ENCODE measurements around the gene SPTY2D1. TPM values are rescaled to one million over a fixed set of nuclear protein-coding genes. Genes with fewer than 3 reads are reported as not detected.
A peak's percentile ranks its signal among the peaks of the same experiment; 100 is the strongest.
"Not testable (repeated sequence)": the region's sequence is repeated elsewhere in the genome, so short reads cannot be mapped to it uniquely, and the experiment has no call there.

Gene SPTY2D1
- total RNA-seq (2014; rRNA removed; shearing (Covaris generic)) (15.4 and 18.7 TPM in 2 replicates), polyA plus RNA-seq (2016; fragmentation: Nextera tagmentation; extraction: Ambion mirVana) (12.3 TPM in 2 replicates)

- peak within 1 kb of the TSS; percentile 91 for H3K4me2 ChIP-seq (ENCODE audit: unreplicated experiment)
- H3K27me3 ChIP-seq (replicated peaks; ENCODE audit: insufficient read depth) = no peaks in the 10 kb centered on the region
- 1% methylated on average over 56 to 59 of the region's 60 CpGs for WGBS, 2 experiments (ENCODE audit: low coverage in 1 of 2, low lambda C conversion rate in 2 of 2, missing lambda C conversion rate in 2 of 2)
- no peaks in the 10 kb centered on the region for H4K20me1 ChIP-seq (ENCODE audit: insufficient read depth)
- H3K27ac ChIP-seq = peak within 1 kb of the TSS; percentile 95
- H3K4me3 ChIP-seq = peak within 1 kb of the TSS; percentile 97
- no peak for TF ChIP-seq EZH2phosphoT487 (IDR thresholded peaks at IDR 0.05; ENCODE audit: insufficient read depth, low read depth)
- TF ChIP-seq EZH2 (IDR thresholded peaks at IDR 0.05; ENCODE audit: insufficient read depth, poor library complexity, severe bottlenecking) = no peak
- peak within 1 kb of the TSS; percentile 93 for H2AFZ ChIP-seq
- no peaks in the 10 kb centered on the region for H3K9me3 ChIP-seq (ENCODE audit: low read depth)
- H3K9me2 ChIP-seq (ENCODE audit: insufficient read depth) = no peaks in the 10 kb centered on the region
- DNase-seq = peak; percentile 100
- H3K4me1 ChIP-seq (ENCODE audit: insufficient read depth) = peaks cover 9% of the 10 kb centered on the region
- in situ Hi-C loops (cut with MboI) = no loop called here
- H3K36me3 ChIP-seq (ENCODE audit: low read depth) = no peaks in the 10 kb centered on the region
- H3K79me2 ChIP-seq (ENCODE audit: insufficient read depth) = peaks cover 48% of the 10 kb centered on the region
- H3F3A ChIP-seq (ENCODE audit: insufficient read depth) = peaks cover 5% of the 10 kb centered on the region
- peak within 1 kb of the TSS; percentile 96 for H3K9ac ChIP-seq
Measured at GRCh38 chr11:18634140-18635032, at the start of gene SPTY2D1. SPTY2D1 (minus strand) TSS chr11:18634342; CDS start chr11:18634257, 85 bp downstream.

- Histone ChIP-seq H3K36me3 (ENCODE audit: low read depth) (no peaks in the 10 kb centered on the region), H4K20me1 (ENCODE audit: insufficient read depth) (no peaks in the 10 kb centered on the region), H3K4me2 (ENCODE audit: unreplicated experiment) (no peak overlapping the region), H3K9me2 (ENCODE audit: insufficient read depth) (no peaks in the 10 kb centered on the region), H3K9ac (no peak overlapping the region), H3K27me3 (replicated peaks; ENCODE audit: insufficient read depth) (peaks cover 9% of the 10 kb centered on the region), H3K4me3 (no peak overlapping the region), H2AFZ (no peak overlapping the region), H3F3A (ENCODE audit: insufficient read depth) (no peaks in the 10 kb centered on the region), H3K4me1 (ENCODE audit: insufficient read depth) (no peaks in the 10 kb centered on the region), H3K27ac (no peak overlapping the region), H3K9me3 (ENCODE audit: low read depth) (no peaks in the 10 kb centered on the region), H3K79me2 (ENCODE audit: insufficient read depth) (no peaks in the 10 kb centered on the region)
- no peak for DNase-seq
- WGBS, 2 experiments (ENCODE audit: low coverage in 1 of 2, low lambda C conversion rate in 2 of 2, missing lambda C conversion rate in 2 of 2) = 85 to 88% methylated on average over 3 of the region's 3 CpGs
- TF ChIP-seq EZH2 (IDR thresholded peaks at IDR 0.05; ENCODE audit: insufficient read depth, poor library complexity, severe bottlenecking) (no peak), EZH2phosphoT487 (IDR thresholded peaks at IDR 0.05; ENCODE audit: insufficient read depth, low read depth) (no peak)
- in situ Hi-C loops (cut with MboI) = no loop called here
Measured at GRCh38 chr11:18682466-18682865, 48.3 kb upstream of the SPTY2D1 start.

GRCh38 chr11:18681949-18682348 lies 47.8 kb upstream of the SPTY2D1 start:
- H3K4me1 ChIP-seq (ENCODE audit: insufficient read depth); H3K36me3 ChIP-seq (ENCODE audit: low read depth); H3K9me3 ChIP-seq (ENCODE audit: low read depth); H3K9ac ChIP-seq; H3K9me2 ChIP-seq (ENCODE audit: insufficient read depth); H3K79me2 ChIP-seq (ENCODE audit: insufficient read depth); H3K27ac ChIP-seq; H3K4me2 ChIP-seq (ENCODE audit: unreplicated experiment); H3K27me3 ChIP-seq (replicated peaks; ENCODE audit: insufficient read depth); H2AFZ ChIP-seq; H3F3A ChIP-seq (ENCODE audit: insufficient read depth); H4K20me1 ChIP-seq (ENCODE audit: insufficient read depth); in situ Hi-C loops (cut with MboI); H3K4me3 ChIP-seq: not testable (repeated sequence)
- DNase-seq = peak; percentile 17
- 78 to 90% methylated on average over 1 of the region's 1 CpG for WGBS, 2 experiments (ENCODE audit: low coverage in 1 of 2, low lambda C conversion rate in 2 of 2, missing lambda C conversion rate in 2 of 2)

DNA sequence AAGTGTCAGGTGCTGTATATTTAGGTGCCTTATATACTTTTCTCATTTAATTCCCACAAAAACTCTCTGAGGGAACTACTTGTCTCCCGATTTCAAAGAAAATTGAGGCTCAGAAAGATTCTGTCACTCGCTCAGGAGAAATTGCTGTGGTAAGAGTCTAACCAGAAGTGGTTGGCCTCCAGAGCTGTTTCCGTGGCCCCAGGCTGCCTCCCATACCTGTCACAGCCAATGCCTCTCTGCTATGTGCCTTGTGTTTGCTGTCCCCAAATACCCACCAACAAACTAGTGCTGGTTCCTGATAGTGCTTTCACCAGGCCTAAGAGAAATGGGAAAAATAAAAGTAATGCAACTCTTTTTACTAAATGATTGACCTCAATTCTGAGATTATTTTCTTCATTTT lies 43.4 kb upstream of the SPTY2D1 start:
- TF ChIP-seq EZH2 (IDR thresholded peaks at IDR 0.05; ENCODE audit: insufficient read depth, poor library complexity, severe bottlenecking) = no peak
- TF ChIP-seq EZH2phosphoT487 (IDR thresholded peaks at IDR 0.05; ENCODE audit: insufficient read depth, low read depth) = no peak
- no peak overlapping the region for H3K4me2 ChIP-seq (ENCODE audit: unreplicated experiment)
- H2AFZ ChIP-seq = no peak overlapping the region
- H4K20me1 ChIP-seq (ENCODE audit: insufficient read depth) = no peaks in the 10 kb centered on the region
- H3K9me3 ChIP-seq (ENCODE audit: low read depth) = no peaks in the 10 kb centered on the region
- no peak for DNase-seq
- H3F3A ChIP-seq (ENCODE audit: insufficient read depth) = no peaks in the 10 kb centered on the region
- no peak overlapping the region for H3K4me3 ChIP-seq
- no peak overlapping the region for H3K27ac ChIP-seq
- H3K36me3 ChIP-seq (ENCODE audit: low read depth) = no peaks in the 10 kb centered on the region
- H3K4me1 ChIP-seq (ENCODE audit: insufficient read depth) = no peaks in the 10 kb centered on the region
- no peak overlapping the region for H3K9ac ChIP-seq
- in situ Hi-C loops (cut with MboI) = no loop called here
- no peaks in the 10 kb centered on the region for H3K79me2 ChIP-seq (ENCODE audit: insufficient read depth)
- no peaks in the 10 kb centered on the region for H3K9me2 ChIP-seq (ENCODE audit: insufficient read depth)
- 62 to 65% methylated on average over 3 of the region's 3 CpGs for WGBS, 2 experiments (ENCODE audit: low coverage in 1 of 2, low lambda C conversion rate in 2 of 2, missing lambda C conversion rate in 2 of 2)
- no peaks in the 10 kb centered on the region for H3K27me3 ChIP-seq (replicated peaks; ENCODE audit: insufficient read depth)

Measured in GM23248 (cell line).